GM12878 (cell line): Measurements from ENCODE around the gene LIPA. TPM values are rescaled to one million over a fixed set of nuclear protein-coding genes. Genes with fewer than 3 reads are reported as not detected.
A peak's percentile ranks its signal among the peaks of the same experiment; 100 is the strongest.

Experiments used
- CHD1 ChIP-seq: IDR thresholded peaks from 2 replicates; pipeline ENCODE4 v1.6.1; 2012; ENCODE audit warnings: low read depth, low read length, improper control_type of control experiment
- CUX1 ChIP-seq: IDR thresholded peaks from 2 replicates; pipeline ENCODE4 v1.6.1; 2012; ENCODE audit warnings: improper control_type of control experiment, low read depth, low read length; ENCODE audit not compliant: insufficient replicate concordance
- E4F1 ChIP-seq: fragments of 450-650 bp; IDR thresholded peaks from 2 replicates; pipeline ENCODE4 v1.6.1; 2018; ENCODE audit warnings: borderline replicate concordance, mild to moderate bottlenecking; ENCODE audit not compliant: partially characterized antibody
- EED ChIP-seq: sonication (generic); IDR thresholded peaks from 2 replicates; pipeline ENCODE4 v1.6.1; 2016; ENCODE audit warnings: antibody characterized with exemption, low read depth
- FOXM1 ChIP-seq: IDR thresholded peaks from 2 replicates; pipeline ENCODE4 v1.6.1; 2012; ENCODE audit warnings: low read depth, mild to moderate bottlenecking, inconsistent platforms, low read length, moderate library complexity
- HSF1 ChIP-seq: fragments of 150-350 bp; IDR thresholded peaks from 2 replicates; pipeline ENCODE4 v1.6.1; 2014; ENCODE audit warnings: mild to moderate bottlenecking, low read depth, low read length
- IRF3 ChIP-seq: fragments of 450-650 bp; IDR thresholded peaks from 2 replicates; pipeline ENCODE4 v1.6.1; 2014; ENCODE audit warnings: mild to moderate bottlenecking
- JUNB ChIP-seq: IDR thresholded peaks from 2 replicates; pipeline ENCODE4 v1.6.1; 2016; ENCODE audit warnings: antibody characterized with exemption, mild to moderate bottlenecking
- LARP7 ChIP-seq: fragments of 450-650 bp; IDR thresholded peaks from 2 replicates; pipeline ENCODE4 v1.6.1; 2017; ENCODE audit warnings: mild to moderate bottlenecking
- MXI1 ChIP-seq: fragments of 150-350 bp; IDR thresholded peaks from 2 replicates; pipeline ENCODE4 v1.6.1; 2011; ENCODE audit warnings: low read depth, mild to moderate bottlenecking, inconsistent platforms, low read length, improper control_type of control experiment
- MYB ChIP-seq: fragments of 150-350 bp; IDR thresholded peaks from 2 replicates; pipeline ENCODE4 v1.6.1; 2014; ENCODE audit warnings: mild to moderate bottlenecking, low read depth, low read length, borderline replicate concordance
- PAX5 ChIP-seq: IDR thresholded peaks from 2 replicates; pipeline ENCODE4 v1.6.1; 2011; ENCODE audit warnings: low read depth, low read length, borderline replicate concordance
- RFX5 ChIP-seq: IDR thresholded peaks from 2 replicates; pipeline ENCODE4 v1.6.1; 2011; ENCODE audit warnings: low read depth, low read length, improper control_type of control experiment
- SIX5 ChIP-seq: IDR thresholded peaks from 2 replicates; pipeline ENCODE4 v1.6.1; 2011; ENCODE audit warnings: mild to moderate bottlenecking, low read depth, low read length, moderate library complexity; ENCODE audit not compliant: severe bottlenecking
- SMC3 ChIP-seq: IDR thresholded peaks from 2 replicates; pipeline ENCODE4 v1.6.1; 2011; ENCODE audit warnings: low read length, improper control_type of control experiment, borderline replicate concordance
- USF1 ChIP-seq: IDR thresholded peaks from 2 replicates; pipeline ENCODE4 v1.6.1; 2011; ENCODE audit warnings: borderline replicate concordance, low read depth, mild to moderate bottlenecking, moderate library complexity, mixed read lengths, low read length; ENCODE audit not compliant: insufficient read depth; ENCODE audit errors: extremely low read length
- ZNF207 ChIP-seq: fragments of 450-650 bp; IDR thresholded peaks from 2 replicates; pipeline ENCODE4 v1.6.1; 2014; ENCODE audit warnings: antibody characterized with exemption, mild to moderate bottlenecking, borderline replicate concordance
- ZNF217 ChIP-seq: fragments of 450-650 bp; IDR thresholded peaks from 2 replicates; pipeline ENCODE4 v1.6.1; 2017; ENCODE audit warnings: antibody characterized with exemption, mild to moderate bottlenecking
- polyA plus RNA-seq, 11 experiments: library from polyadenylated mRNA; depleted of rRNA in 4 of 11; unstranded in 6 of 11; stranded (reverse) in 5 of 11; fragments of >200 nt; fragmentation: Nextera tagmentation in 4 of 11; fragmentation: Illumina TruSeq in 1 of 11; extraction: Ambion mirVana in 4 of 11; extraction: Trizol in 1 of 11; gene quantifications; 1 replicate in 1 of 11; 2 replicates in 10 of 11; pipeline versions ENCODE4 v1.2.1 to v1.2.3, GENCODE V29; 2011 to 2016; ENCODE audit warnings: inconsistent platforms in 2 of 11, missing spikeins in 2 of 11, low read depth in 1 of 11
- total RNA-seq, 4 experiments: library from RNA; depleted of rRNA in 3 of 4; stranded (reverse); fragments of >200 nt in 3 of 4; fragmentation: Illumina TruSeq in 1 of 4; extraction: Trizol in 1 of 4; gene quantifications; 2 replicates each; pipeline versions ENCODE4 v1.2.1 to v1.2.3, GENCODE V29; 2013 to 2021

Gene LIPA
- total and polyA plus RNA-seq, 10 of the 15 experiments (the other 5 are each of a cell fraction or from before 2014, with no cell fraction given): 31.1 to 50.3 (median 39.5) TPM

GRCh38 chr10:89251409-89252224 lies at the start of gene LIPA (continued):
- TF ChIP-seq PAX5 (no peak), RFX5 (no peak), ZNF207 (0 out of 2 replicates have a peak, but pooled peaks have one; percentile 70), HSF1 (no peak), MXI1 (peak; percentile 32; the same call in 1 of the 2 replicates), JUNB (no peak), ZNF217 (no peak), MYB (no peak), CHD1 (no peak), SIX5 (no peak), SMC3 (no peak), IRF3 (no peak), EED (no peak), CUX1 (no peak), E4F1 (no peak), FOXM1 (no peak), USF1 (no peak), LARP7 (peak; percentile 63; the same call in 1 of the 2 replicates)
